ENCODE data around the gene RHBDF2. TPM values are rescaled to one million over a fixed set of nuclear protein-coding genes. Genes with fewer than 3 reads are reported as not detected.
A peak's percentile ranks its signal among the peaks of the same experiment; 100 is the strongest.

Gene RHBDF2
- total and polyA plus RNA-seq, 2 experiments from 2014 or later: 8.7 to 18.7 TPM

DNA sequence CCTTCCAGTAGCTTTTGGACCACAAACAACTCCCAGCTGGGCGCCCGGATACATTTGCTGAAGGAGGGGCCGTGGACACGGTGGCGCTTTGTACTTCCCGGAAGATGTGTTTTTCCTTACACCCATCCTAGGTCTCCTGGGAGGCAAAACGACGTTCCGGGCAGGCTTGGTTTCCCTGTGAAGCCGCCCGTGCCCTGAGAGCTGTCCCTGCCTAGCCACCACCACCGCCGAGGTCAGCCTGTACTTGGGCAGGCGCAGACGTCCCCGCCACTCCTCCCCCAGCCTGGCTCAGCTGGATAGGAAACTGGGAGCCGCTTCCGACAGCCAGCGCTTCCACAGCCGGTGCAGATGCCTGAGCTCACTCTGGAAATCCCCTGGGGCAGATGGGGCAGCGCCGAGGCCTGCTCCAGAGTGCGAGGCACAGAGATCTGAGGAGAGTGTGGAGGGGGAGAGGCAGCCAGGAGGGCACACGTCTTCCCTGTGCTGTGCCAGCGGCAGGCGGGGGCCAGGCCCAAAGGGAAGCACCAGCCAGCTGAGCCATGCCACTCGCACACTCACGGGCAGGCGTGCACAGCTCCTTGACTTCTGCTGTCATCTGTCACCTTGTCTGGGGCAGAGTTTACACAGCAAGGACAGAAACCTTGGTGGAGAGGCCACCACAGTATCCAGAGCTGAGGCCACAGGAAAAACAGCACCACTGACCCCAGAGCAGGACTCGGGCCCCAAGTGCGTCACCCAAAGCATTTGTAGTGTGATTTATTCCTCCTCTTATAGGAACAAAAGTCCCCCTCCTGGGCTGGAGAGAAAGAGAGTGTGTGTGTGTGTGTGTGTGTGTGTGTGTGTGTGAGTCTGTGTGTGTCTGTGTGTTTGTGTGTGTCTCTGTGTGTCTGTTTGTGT, 3.0 kb downstream of the RHBDF2 start:
- Histone ChIP-seq H3K9me3 (ENCODE audit: low read depth) (no peaks in the 10 kb centered on the region), H3K36me3 (no peaks in the 10 kb centered on the region), H3K27me3 (no peaks in the 10 kb centered on the region), H3K4me3 (no peak overlapping the region), H3K27ac (peak overlapping the region; percentile 72), H3K4me1 (ENCODE audit: low read depth) (peaks cover 20% of the 10 kb centered on the region)
- DNase-seq (ENCODE audit: low read depth in 1 of 2, low spot score in 1 of 2): peak; percentile 64 to 90
- TF ChIP-seq, protein P1, sequence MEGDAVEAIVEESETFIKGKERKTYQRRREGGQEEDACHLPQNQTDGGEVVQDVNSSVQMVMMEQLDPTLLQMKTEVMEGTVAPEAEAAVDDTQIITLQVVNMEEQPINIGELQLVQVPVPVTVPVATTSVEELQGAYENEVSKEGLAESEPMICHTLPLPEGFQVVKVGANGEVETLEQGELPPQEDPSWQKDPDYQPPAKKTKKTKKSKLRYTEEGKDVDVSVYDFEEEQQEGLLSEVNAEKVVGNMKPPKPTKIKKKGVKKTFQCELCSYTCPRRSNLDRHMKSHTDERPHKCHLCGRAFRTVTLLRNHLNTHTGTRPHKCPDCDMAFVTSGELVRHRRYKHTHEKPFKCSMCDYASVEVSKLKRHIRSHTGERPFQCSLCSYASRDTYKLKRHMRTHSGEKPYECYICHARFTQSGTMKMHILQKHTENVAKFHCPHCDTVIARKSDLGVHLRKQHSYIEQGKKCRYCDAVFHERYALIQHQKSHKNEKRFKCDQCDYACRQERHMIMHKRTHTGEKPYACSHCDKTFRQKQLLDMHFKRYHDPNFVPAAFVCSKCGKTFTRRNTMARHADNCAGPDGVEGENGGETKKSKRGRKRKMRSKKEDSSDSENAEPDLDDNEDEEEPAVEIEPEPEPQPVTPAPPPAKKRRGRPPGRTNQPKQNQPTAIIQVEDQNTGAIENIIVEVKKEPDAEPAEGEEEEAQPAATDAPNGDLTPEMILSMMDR (IDR thresholded peaks at IDR 0.05; ENCODE audit: low read depth, low read length): no peak

DNA sequence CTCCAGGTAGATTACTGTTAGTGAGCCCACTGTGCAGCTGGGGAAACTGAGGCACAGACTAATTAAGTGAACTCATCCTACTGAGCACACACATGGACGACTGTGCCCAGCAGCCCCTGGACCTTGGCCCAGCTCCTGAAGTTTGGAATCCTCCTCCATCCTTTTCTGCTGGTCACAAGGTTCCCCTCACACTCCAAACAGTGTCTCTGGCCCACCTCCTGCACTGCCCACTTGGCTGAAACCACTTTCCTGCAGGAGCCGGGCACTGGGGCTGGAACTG, 3.6 kb downstream of the RHBDF2 start:
- H3K4me3 ChIP-seq: no peak overlapping the region
- no peak for DNase-seq (ENCODE audit: low read depth in 1 of 2, low spot score in 1 of 2)
- peaks cover 20% of the 10 kb centered on the region for H3K4me1 ChIP-seq (ENCODE audit: low read depth)
- no peaks in the 10 kb centered on the region for H3K27me3 ChIP-seq
- TF ChIP-seq, protein P1 (IDR thresholded peaks at IDR 0.05; ENCODE audit: low read depth, low read length): no peak
- peak overlapping the region; percentile 72 for H3K27ac ChIP-seq
- no peaks in the 10 kb centered on the region for H3K36me3 ChIP-seq
- no peaks in the 10 kb centered on the region for H3K9me3 ChIP-seq (ENCODE audit: low read depth)

DNA sequence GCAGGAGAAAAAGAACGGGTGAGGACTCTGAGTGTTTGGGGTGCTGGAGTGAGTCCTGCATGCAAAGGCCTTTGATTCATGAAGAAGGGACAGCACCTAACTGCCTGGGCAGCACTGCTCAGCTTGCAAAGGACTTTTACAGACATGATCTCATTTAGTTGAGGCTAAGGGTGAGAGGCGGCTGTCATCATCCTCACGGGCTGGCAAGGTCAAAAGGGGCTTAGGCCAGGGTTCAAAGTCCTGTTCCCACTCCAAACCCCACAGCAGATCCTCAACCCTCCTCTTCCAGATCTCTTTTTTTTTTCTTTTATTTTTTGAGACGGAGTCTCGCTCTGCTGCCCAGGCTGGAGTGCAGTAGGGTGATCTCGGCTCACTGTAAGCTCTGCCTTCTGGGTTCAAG, 4.8 kb downstream of the RHBDF2 start:
- peaks cover 13% of the 10 kb centered on the region for H3K4me1 ChIP-seq (ENCODE audit: low read depth)
- DNase-seq (ENCODE audit: low read depth in 1 of 2, low spot score in 1 of 2): no peak
- no peak overlapping the region for H3K27ac ChIP-seq

DNA sequence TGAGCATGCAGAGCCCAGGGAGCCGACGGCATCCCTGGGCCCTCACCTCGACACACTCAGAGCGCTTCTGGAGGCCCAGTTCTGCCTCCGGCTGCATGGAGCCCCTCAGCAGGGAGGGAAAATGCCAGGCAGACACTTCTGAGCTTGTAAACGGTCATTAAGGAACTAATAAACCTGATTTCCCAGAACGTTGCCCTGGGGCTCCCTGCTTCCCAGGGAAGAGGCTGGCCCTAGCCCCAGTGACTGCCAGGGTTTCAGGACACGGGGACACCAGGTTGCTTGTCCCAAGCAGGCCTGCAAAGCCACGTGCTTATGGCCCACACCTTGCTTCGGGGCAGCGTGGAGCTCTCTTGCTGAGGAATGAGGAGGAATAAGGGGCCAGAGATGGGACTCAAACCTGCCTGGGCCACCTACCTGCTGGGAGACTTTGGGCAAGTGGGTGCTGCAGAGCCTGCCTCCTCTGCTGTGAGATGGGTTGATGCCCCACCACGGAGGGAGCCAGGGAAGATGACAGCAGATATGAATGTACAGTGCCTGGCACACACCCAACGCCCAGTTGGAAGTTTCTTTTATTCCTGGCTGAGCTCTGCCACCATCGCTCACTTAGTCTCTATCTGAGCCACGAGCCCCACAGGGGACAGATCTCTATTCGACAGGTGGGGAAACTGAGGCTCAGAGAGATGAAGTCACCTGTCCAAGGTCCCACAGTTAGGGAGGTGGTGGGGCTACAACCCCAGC, 5.4 kb downstream of the RHBDF2 start:
- Histone ChIP-seq H3K4me1 (ENCODE audit: low read depth) (peaks cover 13% of the 10 kb centered on the region), H3K27me3 (no peaks in the 10 kb centered on the region), H3K9me3 (ENCODE audit: low read depth) (no peaks in the 10 kb centered on the region), H3K4me3 (no peak overlapping the region), H3K27ac (no peak overlapping the region), H3K36me3 (no peaks in the 10 kb centered on the region)
- no peak for DNase-seq (ENCODE audit: low read depth in 1 of 2, low spot score in 1 of 2)
- TF ChIP-seq, protein P1 (IDR thresholded peaks at IDR 0.05; ENCODE audit: low read depth, low read length): no peak

More for the DNA sequence above, 4.8 kb downstream of the RHBDF2 start:
- Histone ChIP-seq H3K4me3 (no peak overlapping the region), H3K36me3 (no peaks in the 10 kb centered on the region), H3K27me3 (no peaks in the 10 kb centered on the region), H3K9me3 (ENCODE audit: low read depth) (no peaks in the 10 kb centered on the region)
- TF ChIP-seq, protein P1 (IDR thresholded peaks at IDR 0.05; ENCODE audit: low read depth, low read length): no peak

DNA sequence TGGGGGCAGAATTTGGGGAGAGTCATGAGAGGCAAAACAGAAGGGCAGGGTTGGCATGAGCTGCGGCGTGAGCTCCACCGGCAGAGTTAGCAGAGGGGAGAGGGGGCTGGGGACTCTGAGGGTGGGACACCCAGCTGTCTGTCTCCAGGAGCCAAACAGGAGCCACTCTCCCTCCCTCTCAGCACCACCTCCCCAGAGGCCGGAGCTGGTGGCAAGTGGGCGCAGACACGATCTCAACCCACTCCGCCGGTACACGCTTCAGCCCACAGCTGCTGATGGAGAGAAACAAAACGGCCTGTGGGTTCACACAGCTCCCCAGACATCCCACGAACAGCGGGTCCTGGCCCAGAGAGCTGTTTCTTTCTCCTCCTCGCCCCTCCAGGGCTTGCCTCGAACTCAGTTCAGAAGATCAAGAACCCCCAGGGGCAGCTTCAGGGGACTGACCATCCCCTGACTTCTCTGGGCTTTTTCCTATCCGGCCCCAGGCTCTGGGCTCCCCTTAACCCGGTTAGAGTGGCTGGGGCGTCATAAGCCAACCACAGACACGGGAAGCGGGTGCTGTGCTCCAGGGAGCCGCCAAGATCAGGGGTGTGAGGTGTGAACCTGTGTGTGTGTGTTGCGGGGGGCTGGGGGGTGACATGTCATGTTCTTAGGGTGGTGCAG, 7.6 kb downstream of the RHBDF2 start:
- Histone ChIP-seq H3K27me3 (no peaks in the 10 kb centered on the region), H3K4me1 (ENCODE audit: low read depth) (peaks cover 9% of the 10 kb centered on the region), H3K4me3 (no peak overlapping the region), H3K36me3 (no peaks in the 10 kb centered on the region), H3K9me3 (ENCODE audit: low read depth) (no peaks in the 10 kb centered on the region), H3K27ac (no peak overlapping the region)
- TF ChIP-seq, protein P1 (IDR thresholded peaks at IDR 0.05; ENCODE audit: low read depth, low read length): no peak
- DNase-seq (ENCODE audit: low read depth in 1 of 2, low spot score in 1 of 2): no peak

All from cardiac muscle cell (in vitro differentiated cells and primary cell).